ENCODE measurements around the gene CDIPT.

The CDIPT gene

GRCh38 chr16:29830774-29831173, 32.3 kb downstream of the CDIPT start:
- no peak for TF ChIP-seq CTCF (IDR thresholded peaks at IDR 0.05)

GRCh38 chr16:29826342-29826695, 36.7 kb downstream of the CDIPT start:
- no peak for TF ChIP-seq CTCF (IDR thresholded peaks at IDR 0.05)

DNA sequence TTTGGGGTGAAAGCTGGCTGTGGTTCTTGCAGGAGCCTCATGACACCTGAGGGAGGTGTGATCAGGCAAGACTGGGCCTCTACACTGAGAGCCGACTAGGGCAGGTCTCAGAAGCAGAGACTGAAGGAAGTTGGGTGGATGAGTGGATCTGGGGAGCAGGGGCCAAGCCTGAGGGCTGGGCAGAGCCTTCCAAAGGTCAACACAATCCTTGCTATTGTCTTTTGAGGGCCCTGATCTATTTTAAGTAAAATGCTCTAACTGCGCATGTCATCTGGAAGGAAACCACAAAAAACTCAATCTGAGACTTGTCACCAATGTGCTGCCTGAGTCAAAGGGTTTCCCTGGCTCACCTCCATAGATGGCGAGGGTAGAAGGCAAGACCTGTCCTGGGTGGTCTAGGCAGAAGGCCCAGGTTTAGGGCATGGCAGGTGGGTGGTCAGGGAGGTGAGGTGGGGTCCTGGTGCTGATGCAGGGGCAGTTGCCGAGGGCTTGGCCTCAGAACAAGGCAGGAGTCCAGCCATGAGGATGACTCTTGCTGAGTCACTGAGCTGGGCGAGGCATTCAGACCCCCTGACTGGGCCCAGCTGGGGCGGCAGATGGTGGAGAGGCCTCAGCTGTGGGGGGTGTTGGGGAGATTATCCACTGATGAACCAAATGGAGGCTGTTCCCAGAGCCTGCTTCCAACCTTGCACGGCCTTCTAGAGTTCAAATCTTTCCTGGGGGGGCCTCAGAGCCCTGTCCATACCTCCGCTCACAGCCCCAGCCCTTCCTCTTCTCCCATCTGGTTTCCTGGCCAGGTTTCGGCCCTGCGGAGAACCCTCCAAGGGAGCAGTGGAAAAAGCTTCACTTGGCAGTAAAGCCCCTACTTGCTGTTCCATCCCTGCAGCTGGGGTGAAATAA, 37.6 kb downstream of the CDIPT start:
- TF ChIP-seq CTCF (IDR thresholded peaks at IDR 0.05) = no peak

DNA sequence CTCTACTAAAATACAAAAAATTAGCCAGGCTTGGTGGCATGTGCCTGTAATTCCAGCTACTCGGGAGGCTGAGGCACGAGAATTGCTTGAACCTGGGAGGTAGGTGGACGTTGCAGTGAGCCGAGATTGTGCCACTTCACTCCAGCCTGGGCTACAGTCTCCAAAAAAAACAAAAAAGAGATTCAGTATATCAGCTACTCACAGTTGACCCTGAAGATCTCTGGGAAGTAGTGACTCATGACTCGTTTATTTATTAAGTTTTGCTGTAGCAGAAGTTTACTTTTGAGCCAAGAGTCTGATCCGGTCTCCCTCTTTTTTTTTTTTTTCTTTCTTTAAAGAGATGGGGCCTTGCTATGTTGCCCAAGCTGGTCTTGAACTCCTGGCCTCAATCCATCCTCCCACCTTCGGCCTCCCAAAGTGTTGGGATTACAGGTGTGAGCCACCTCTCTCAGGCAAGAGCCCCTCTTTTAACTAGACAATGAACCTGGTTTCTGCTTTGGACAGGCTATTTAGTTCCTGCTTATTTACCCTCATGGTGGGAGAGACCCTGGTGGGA, 38.4 kb downstream of the CDIPT start:
- no peak for TF ChIP-seq CTCF (IDR thresholded peaks at IDR 0.05)

DNA sequence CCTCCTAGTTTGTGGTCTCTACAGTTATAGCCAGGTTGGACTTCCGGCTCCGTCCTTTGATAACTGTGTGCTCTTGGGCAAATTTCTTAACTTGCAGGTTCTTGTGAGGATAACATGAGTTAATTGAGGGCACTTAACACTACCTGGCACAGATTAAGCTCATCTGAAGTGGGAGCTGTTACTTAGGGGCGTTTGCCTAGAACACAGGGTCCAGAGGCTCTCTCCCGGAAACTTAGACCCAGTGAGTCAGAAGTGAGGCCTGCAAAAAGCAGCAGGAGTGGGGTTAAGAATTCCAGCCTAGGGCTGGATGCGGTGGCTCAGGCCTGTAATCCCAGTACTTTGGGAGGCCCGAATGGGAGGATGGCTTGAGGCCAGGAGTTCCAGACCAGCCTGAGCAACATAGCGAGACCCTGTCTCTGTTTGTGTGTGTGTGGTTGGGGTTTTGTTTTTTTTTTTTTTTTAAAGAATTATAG, 41.3 kb downstream of the CDIPT start:
- TF ChIP-seq CTCF (IDR thresholded peaks at IDR 0.05) = no peak

GRCh38 chr16:29820730-29821642, 42.0 kb downstream of the CDIPT start:
- no peak for TF ChIP-seq CTCF (IDR thresholded peaks at IDR 0.05)

DNA sequence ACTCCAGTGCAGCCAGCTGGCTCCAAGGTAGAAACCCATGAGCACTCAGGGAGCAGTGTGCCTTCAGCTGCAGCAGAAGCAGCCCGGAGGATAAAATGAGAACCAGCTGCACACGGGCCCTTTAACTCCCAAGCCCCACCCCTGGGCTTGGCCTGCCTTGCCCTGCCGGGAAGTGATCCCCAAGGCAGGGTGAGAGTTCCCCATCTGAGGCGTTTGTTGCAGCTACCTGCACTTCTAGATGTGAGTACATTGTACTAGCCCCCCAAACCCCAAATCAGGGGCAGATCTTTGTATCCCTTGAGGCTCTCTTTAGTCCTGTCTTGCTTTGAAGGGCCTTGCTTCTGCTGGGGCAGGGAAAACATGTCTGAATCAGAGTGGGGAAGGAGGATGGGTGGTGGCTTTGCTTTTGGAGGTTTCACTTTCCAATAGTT, 42.7 kb downstream of the CDIPT start, which contains the start of gene MVP:
MVP (plus strand) TSS at position 192 of the 431 bp plus-strand sequence. CDS start 10,088 bp downstream, outside the sequence.
- TF ChIP-seq CTCF (IDR thresholded peaks at IDR 0.05) = no peak
